ENCODE results near the gene STK39. TPM values are rescaled to one million over a fixed set of nuclear protein-coding genes. Genes with fewer than 3 reads are reported as not detected.
A peak's percentile ranks its signal among the peaks of the same experiment; 100 is the strongest.

The STK39 gene
- total and polyA plus RNA-seq, 2 experiments from 2014 or later: 3.2 to 14.6 TPM

GRCh38 chr2:168116448-168116847 lies 130.9 kb downstream of the STK39 start:
- H4K20me1 ChIP-seq (ENCODE audit: insufficient read depth): no peaks in the 10 kb centered on the region
- H3K79me2 ChIP-seq (ENCODE audit: insufficient read depth): no peaks in the 10 kb centered on the region
- H3K4me2 ChIP-seq (ENCODE audit: unreplicated experiment): no peak overlapping the region
- no peak for TF ChIP-seq EZH2phosphoT487 (IDR thresholded peaks at IDR 0.05; ENCODE audit: insufficient read depth, low read depth)
- H3K27me3 ChIP-seq (replicated peaks; ENCODE audit: insufficient read depth): no peaks in the 10 kb centered on the region
- no peak overlapping the region for H3K27ac ChIP-seq
- in situ Hi-C loops (cut with MboI): loop anchor here (10.0 to 25.0 kb wide), 4 partner anchors 152 to 1554 kb away; partner anchors contain the start of genes B3GALT1 and XIRP2
- peak; percentile 7 for DNase-seq
- no peaks in the 10 kb centered on the region for H3K9me2 ChIP-seq (ENCODE audit: insufficient read depth)
- no peak overlapping the region for H3K4me3 ChIP-seq
- H3K9me3 ChIP-seq (ENCODE audit: low read depth): no peaks in the 10 kb centered on the region
- WGBS, 2 experiments (ENCODE audit: low coverage in 1 of 2, low lambda C conversion rate in 2 of 2, missing lambda C conversion rate in 2 of 2): 86 to 90% methylated on average over 2 of the region's 2 CpGs
- H2AFZ ChIP-seq: no peak overlapping the region
- peaks cover 5% of the 10 kb centered on the region; the same call in 1 of the 2 replicates for H3K36me3 ChIP-seq (ENCODE audit: low read depth)
- H3F3A ChIP-seq (ENCODE audit: insufficient read depth): peaks cover 5% of the 10 kb centered on the region; the same call in 1 of the 2 replicates
- no peaks in the 10 kb centered on the region for H3K4me1 ChIP-seq (ENCODE audit: insufficient read depth)
- no peak overlapping the region for H3K9ac ChIP-seq

- Histone ChIP-seq H4K20me1 (ENCODE audit: insufficient read depth) (no peaks in the 10 kb centered on the region), H3K4me1 (ENCODE audit: insufficient read depth) (no peaks in the 10 kb centered on the region), H3K27ac (no peak overlapping the region), H3K4me2 (ENCODE audit: unreplicated experiment) (no peak overlapping the region), H3K9me2 (ENCODE audit: insufficient read depth) (no peaks in the 10 kb centered on the region), H3K9ac (no peak overlapping the region), H3K79me2 (ENCODE audit: insufficient read depth) (no peaks in the 10 kb centered on the region), H2AFZ (no peak overlapping the region), H3K36me3 (ENCODE audit: low read depth) (peaks cover 5% of the 10 kb centered on the region; the same call in 1 of the 2 replicates), H3K9me3 (ENCODE audit: low read depth) (no peaks in the 10 kb centered on the region), H3F3A (ENCODE audit: insufficient read depth) (peaks cover 3% of the 10 kb centered on the region; the same call in 1 of the 2 replicates), H3K4me3 (no peak overlapping the region), H3K27me3 (replicated peaks; ENCODE audit: insufficient read depth) (no peaks in the 10 kb centered on the region)
- in situ Hi-C loops (cut with MboI): loop anchor here (10.0 to 25.0 kb wide), 4 partner anchors 150 to 1552 kb away; partner anchors contain the start of genes B3GALT1 and XIRP2
- no peak for DNase-seq
- WGBS, 2 experiments (ENCODE audit: low coverage in 1 of 2, low lambda C conversion rate in 2 of 2, missing lambda C conversion rate in 2 of 2): 84 to 86% methylated on average over 7 of the region's 7 CpGs
- TF ChIP-seq EZH2 (IDR thresholded peaks at IDR 0.05; ENCODE audit: insufficient read depth, poor library complexity, severe bottlenecking): no peak
- no peak for TF ChIP-seq EZH2phosphoT487 (IDR thresholded peaks at IDR 0.05; ENCODE audit: insufficient read depth, low read depth)
Measured at GRCh38 chr2:168114619-168115018, 132.8 kb downstream of the STK39 start.

GRCh38 chr2:168114040-168114439 lies 133.4 kb downstream of the STK39 start:
- Histone ChIP-seq H3K27me3 (replicated peaks; ENCODE audit: insufficient read depth) (no peaks in the 10 kb centered on the region), H3K9ac (no peak overlapping the region), H3K4me3 (no peak overlapping the region), H3K36me3 (ENCODE audit: low read depth) (peaks cover 5% of the 10 kb centered on the region; the same call in 1 of the 2 replicates), H3K27ac (no peak overlapping the region), H4K20me1 (ENCODE audit: insufficient read depth) (no peaks in the 10 kb centered on the region), H3K9me2 (ENCODE audit: insufficient read depth) (no peaks in the 10 kb centered on the region), H3K79me2 (ENCODE audit: insufficient read depth) (no peaks in the 10 kb centered on the region), H3F3A (ENCODE audit: insufficient read depth) (no peaks in the 10 kb centered on the region), H3K4me2 (ENCODE audit: unreplicated experiment) (no peak overlapping the region), H2AFZ (no peak overlapping the region), H3K4me1 (ENCODE audit: insufficient read depth) (no peaks in the 10 kb centered on the region), H3K9me3 (ENCODE audit: low read depth) (no peaks in the 10 kb centered on the region)
- 95 to 100% methylated on average over 2 of the region's 2 CpGs for WGBS, 2 experiments (ENCODE audit: low coverage in 1 of 2, low lambda C conversion rate in 2 of 2, missing lambda C conversion rate in 2 of 2)
- in situ Hi-C loops (cut with MboI): loop anchor here (10.0 to 25.0 kb wide), 4 partner anchors 149 to 1552 kb away; partner anchors contain the start of genes B3GALT1 and XIRP2
- no peak for DNase-seq
- no peak for TF ChIP-seq EZH2 (IDR thresholded peaks at IDR 0.05; ENCODE audit: insufficient read depth, poor library complexity, severe bottlenecking)
- TF ChIP-seq EZH2phosphoT487 (IDR thresholded peaks at IDR 0.05; ENCODE audit: insufficient read depth, low read depth): no peak

- in situ Hi-C loops (cut with MboI): loop anchor here (25.0 kb wide), 3 partner anchors 820 to 1545 kb away; partner anchors contain the start of genes B3GALT1 and XIRP2
- no peaks in the 10 kb centered on the region for H3K4me1 ChIP-seq (ENCODE audit: insufficient read depth)
- TF ChIP-seq EZH2 (IDR thresholded peaks at IDR 0.05; ENCODE audit: insufficient read depth, poor library complexity, severe bottlenecking): no peak
- TF ChIP-seq EZH2phosphoT487 (IDR thresholded peaks at IDR 0.05; ENCODE audit: insufficient read depth, low read depth): no peak
- H3K4me2 ChIP-seq (ENCODE audit: unreplicated experiment): no peak overlapping the region
- no peaks in the 10 kb centered on the region for H3K9me2 ChIP-seq (ENCODE audit: insufficient read depth)
- no peaks in the 10 kb centered on the region for H3K27me3 ChIP-seq (replicated peaks; ENCODE audit: insufficient read depth)
- DNase-seq: no peak
- H3K9ac ChIP-seq: no peak overlapping the region
- no peaks in the 10 kb centered on the region for H3K9me3 ChIP-seq (ENCODE audit: low read depth)
- no peak overlapping the region for H2AFZ ChIP-seq
- H3K27ac ChIP-seq: no peak overlapping the region
- 0 out of 2 replicates have a peak, but pooled peaks cover 3% of the 10 kb centered on the region for H3K36me3 ChIP-seq (ENCODE audit: low read depth)
- H3K79me2 ChIP-seq (ENCODE audit: insufficient read depth): no peaks in the 10 kb centered on the region
- WGBS, 2 experiments (ENCODE audit: low coverage in 1 of 2, low lambda C conversion rate in 2 of 2, missing lambda C conversion rate in 2 of 2): 60 to 62% methylated on average over 2 of the region's 2 CpGs
- H4K20me1 ChIP-seq (ENCODE audit: insufficient read depth): no peaks in the 10 kb centered on the region
- H3K4me3 ChIP-seq: no peak overlapping the region
- no peaks in the 10 kb centered on the region for H3F3A ChIP-seq (ENCODE audit: insufficient read depth)
Measured at GRCh38 chr2:168107322-168107721, 140.1 kb downstream of the STK39 start.

All from GM23248 (cell line).